GM12872 (cell line): ENCODE results near the gene KAZN.

Experiments
- CTCF ChIP-seq: IDR thresholded peaks from 3 replicates; pipeline ENCODE4 v1.5.1; 2011; ENCODE audit warnings: low read depth, mild to moderate bottlenecking, low read length, moderate library complexity; ENCODE audit not compliant: insufficient read depth

The KAZN gene

GRCh38 chr1:14606632-14607031 is 8.1 kb downstream of the KAZN start:
- TF ChIP-seq CTCF: peak; percentile 21; the same call in 1 of the 3 replicates

DNA sequence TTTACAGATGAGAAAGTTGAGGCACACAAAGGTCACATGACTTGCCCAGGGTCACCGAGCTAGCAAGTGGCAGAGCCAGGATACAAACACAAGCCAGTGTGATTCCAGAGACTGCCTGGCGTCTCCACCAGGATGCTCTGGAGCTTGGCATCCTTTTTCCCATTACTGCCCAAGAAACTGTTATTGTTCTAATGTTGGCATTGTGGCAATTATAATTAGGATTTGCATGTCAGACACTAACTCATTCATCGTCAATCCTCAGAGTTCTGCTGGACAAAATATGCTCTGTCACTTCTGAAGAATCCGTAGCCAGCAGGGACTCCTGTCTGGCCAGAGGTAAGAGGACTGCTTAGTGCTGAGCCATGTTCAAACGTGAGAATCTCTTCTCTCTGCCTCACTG is 8.8 kb downstream of the KAZN start:
- TF ChIP-seq CTCF: no peak

GRCh38 chr1:14608308-14608707 is 9.8 kb downstream of the KAZN start:
- TF ChIP-seq CTCF: no peak

DNA sequence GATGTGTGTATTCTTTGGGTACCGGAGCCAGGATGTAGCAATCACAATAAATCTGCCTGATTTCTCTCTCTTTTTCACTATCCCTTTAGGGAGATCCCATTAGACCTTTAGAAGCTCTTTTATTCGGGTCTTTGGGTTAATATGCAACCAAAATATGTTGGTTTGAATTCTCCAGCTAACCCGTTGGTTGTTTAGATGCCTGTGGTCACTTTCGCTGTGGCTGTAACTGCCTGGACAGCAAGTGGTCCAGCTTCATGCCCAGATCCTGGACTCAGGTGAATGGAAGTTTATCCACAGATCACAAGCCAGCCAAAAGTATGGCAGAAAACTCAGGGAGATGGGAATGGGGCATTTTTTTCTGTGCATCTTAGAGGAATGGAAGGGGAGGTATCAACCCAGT is 12.3 kb downstream of the KAZN start:
- no peak for TF ChIP-seq CTCF

GRCh38 chr1:14611792-14612191 is 13.3 kb downstream of the KAZN start:
- TF ChIP-seq CTCF: no peak

- TF ChIP-seq CTCF: no peak
Measured at GRCh38 chr1:14612256-14612655, 13.8 kb downstream of the KAZN start.

GRCh38 chr1:14613926-14614325 is 15.4 kb downstream of the KAZN start:
- TF ChIP-seq CTCF: no peak

DNA sequence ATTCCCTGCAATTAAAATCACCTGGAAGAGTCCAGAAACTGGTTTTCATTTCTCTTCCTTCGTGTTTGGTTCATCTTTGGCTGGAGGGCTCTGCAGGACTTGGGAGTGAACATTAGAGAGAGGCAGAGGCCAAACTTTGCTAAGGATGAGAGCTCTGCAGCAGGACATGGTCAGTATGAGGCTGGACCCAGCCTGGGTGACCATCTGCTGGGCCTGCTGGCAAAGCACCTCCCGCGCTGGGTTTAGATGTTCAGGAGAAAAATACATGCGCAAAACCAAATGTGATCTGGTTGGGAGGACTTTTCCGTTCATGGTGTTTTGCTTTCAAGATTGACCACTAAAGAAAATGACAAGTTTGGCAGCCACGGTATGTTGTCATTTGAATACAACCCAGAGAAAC is 15.9 kb downstream of the KAZN start:
- TF ChIP-seq CTCF: no peak
